Measurements from ENCODE around the gene PRKG2. TPM values are rescaled to one million over a fixed set of nuclear protein-coding genes. Genes with fewer than 3 reads are reported as not detected.

Gene PRKG2
- total and polyA plus RNA-seq, 12 donors: 0.17 to 0.51 (median 0.20) TPM; not detected in 9

DNA sequence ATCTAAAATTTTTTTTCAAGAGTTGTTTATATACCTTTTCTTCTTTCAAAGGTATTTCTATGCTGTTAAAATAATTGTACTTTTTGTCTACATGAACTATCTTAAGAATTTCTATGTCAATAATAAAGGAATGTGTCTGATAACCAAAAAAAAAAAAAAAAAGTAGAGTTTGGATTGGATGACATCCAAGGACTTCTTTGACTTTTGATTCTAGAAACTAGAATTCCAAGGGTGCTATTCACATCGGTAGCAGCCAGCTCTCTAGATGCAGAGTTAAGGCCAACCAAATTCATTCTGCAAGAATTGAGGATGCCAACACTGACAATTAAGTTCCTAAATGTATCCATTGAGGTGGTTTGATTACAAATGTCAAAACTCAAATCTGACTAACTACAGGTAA lies 42.0 kb upstream of the PRKG2 start:
- no peak for ATAC-seq
- Histone ChIP-seq H3K27me3 (no peaks in the 10 kb centered on the region), H3K9me3 (no peaks in the 10 kb centered on the region), H3K36me3 (no peaks in the 10 kb centered on the region), H3K4me1 (no peaks in the 10 kb centered on the region), H3K27ac (no peak overlapping the region), H3K4me3 (no peak overlapping the region)
- 38 to 54% methylated on average over 1 of the region's 1 CpG for WGBS, 2 donors
- DNase-seq: no peak
- intact Hi-C loops (cut with DNase I): no loop called here
- TF ChIP-seq, protein P1, sequence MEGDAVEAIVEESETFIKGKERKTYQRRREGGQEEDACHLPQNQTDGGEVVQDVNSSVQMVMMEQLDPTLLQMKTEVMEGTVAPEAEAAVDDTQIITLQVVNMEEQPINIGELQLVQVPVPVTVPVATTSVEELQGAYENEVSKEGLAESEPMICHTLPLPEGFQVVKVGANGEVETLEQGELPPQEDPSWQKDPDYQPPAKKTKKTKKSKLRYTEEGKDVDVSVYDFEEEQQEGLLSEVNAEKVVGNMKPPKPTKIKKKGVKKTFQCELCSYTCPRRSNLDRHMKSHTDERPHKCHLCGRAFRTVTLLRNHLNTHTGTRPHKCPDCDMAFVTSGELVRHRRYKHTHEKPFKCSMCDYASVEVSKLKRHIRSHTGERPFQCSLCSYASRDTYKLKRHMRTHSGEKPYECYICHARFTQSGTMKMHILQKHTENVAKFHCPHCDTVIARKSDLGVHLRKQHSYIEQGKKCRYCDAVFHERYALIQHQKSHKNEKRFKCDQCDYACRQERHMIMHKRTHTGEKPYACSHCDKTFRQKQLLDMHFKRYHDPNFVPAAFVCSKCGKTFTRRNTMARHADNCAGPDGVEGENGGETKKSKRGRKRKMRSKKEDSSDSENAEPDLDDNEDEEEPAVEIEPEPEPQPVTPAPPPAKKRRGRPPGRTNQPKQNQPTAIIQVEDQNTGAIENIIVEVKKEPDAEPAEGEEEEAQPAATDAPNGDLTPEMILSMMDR (IDR thresholded peaks at IDR 0.05): no peak

- Histone ChIP-seq H3K27me3 (no peaks in the 10 kb centered on the region), H3K9me3 (peaks cover 0 to 5% (median 0%) of the 10 kb centered on the region in 11 donors), H3K4me1 (no peaks in the 10 kb centered on the region), H3K27ac (no peak overlapping the region), H3K36me3 (no peaks in the 10 kb centered on the region), H3K4me3 (no peak overlapping the region)
- TF ChIP-seq, protein P1 (IDR thresholded peaks at IDR 0.05): no peak
- intact Hi-C loops (cut with DNase I): no loop called here
- 54 to 64% methylated on average over 8 of the region's 8 CpGs for WGBS, 2 donors
- DNase-seq: no peak
- ATAC-seq: no peak
These were observed 41.3 kb upstream of the PRKG2 start for GRCh38 chr4:81256059-81256970.

DNA sequence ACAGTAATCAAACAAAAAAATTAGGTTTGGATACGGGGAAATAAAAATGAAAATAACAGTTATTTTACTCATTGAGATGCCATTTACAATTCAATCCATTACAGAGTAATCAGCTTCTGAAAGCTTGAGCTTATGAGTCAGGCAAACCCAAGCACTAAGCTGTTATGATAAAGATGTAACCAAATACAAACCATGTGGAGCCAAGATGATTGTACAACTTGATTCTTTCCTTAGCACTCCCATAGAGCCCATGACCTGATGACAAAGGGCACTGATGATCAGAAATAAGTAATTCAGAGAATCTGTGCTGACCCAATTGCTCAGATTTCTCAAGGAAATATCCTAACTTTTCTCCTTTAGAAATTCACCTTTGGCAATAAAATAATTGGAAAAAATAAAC lies 40.5 kb upstream of the PRKG2 start:
- H3K9me3 ChIP-seq: peaks cover 0 to 8% (median 0%) of the 10 kb centered on the region in 11 donors
- TF ChIP-seq, protein P1 (IDR thresholded peaks at IDR 0.05): no peak
- no peak for ATAC-seq

GRCh38 chr4:81250430-81250829 lies 35.4 kb upstream of the PRKG2 start:
- Histone ChIP-seq H3K4me3 (no peak overlapping the region), H3K36me3 (no peaks in the 10 kb centered on the region), H3K4me1 (no peaks in the 10 kb centered on the region), H3K27me3 (no peaks in the 10 kb centered on the region), H3K9me3 (peaks cover 0 to 9% (median 0%) of the 10 kb centered on the region in 11 donors), H3K27ac (no peak overlapping the region)
- TF ChIP-seq, protein P1 (IDR thresholded peaks at IDR 0.05): no peak
- DNase-seq (no peak), ATAC-seq (no peak)
- intact Hi-C loops (cut with DNase I): no loop called here
- WGBS, 2 donors: 77 to 91% methylated on average over 1 of the region's 1 CpG

More for the DNA sequence above, 40.5 kb upstream of the PRKG2 start:
- 81 to 89% methylated on average over 1 of the region's 1 CpG for WGBS, 2 donors
- Histone ChIP-seq H3K4me1 (no peaks in the 10 kb centered on the region), H3K27me3 (no peaks in the 10 kb centered on the region), H3K4me3 (no peak overlapping the region), H3K27ac (no peak overlapping the region), H3K36me3 (no peaks in the 10 kb centered on the region)
- DNase-seq: no peak
- intact Hi-C loops (cut with DNase I): no loop called here
